HEK293 (cell line): ENCODE measurements around the gene ZRANB1.

ENCODE experiments used
- CTCF ChIA-PET: fragments of 350-600 bp; formaldehyde crosslinking; extraction: SDS; loops from one replicate; lab custom pipeline; 2021; ENCODE audit warnings: antibody characterized with exemption; lab: Yijun Ruan, JAX
- POLR2A ChIA-PET: fragments of 300-600 bp; formaldehyde crosslinking; extraction: SDS; loops from one replicate; lab custom pipeline; 2020; ENCODE audit warnings: antibody characterized with exemption, inconsistent platforms; lab: Yijun Ruan, JAX
- H3K27ac ChIP-seq: fragments of 200-500 bp; sonication (Bioruptor generic); 2 replicates; pipeline ENCODE4 v1.5.1; 2014; ENCODE audit warnings: low read depth, low read length, control low read depth, inconsistent platforms; ENCODE audit errors: extremely low read depth
- H3K36me3 ChIP-seq, 2 experiments: fragments of 200-500 bp in 1 of 2; sonication (Bioruptor generic) in 1 of 2; 1 replicate in 1 of 2; 2 replicates in 1 of 2; pipeline ENCODE4 v1.5.1; 2014 to 2017; ENCODE audit warnings: inconsistent platforms in 2 of 2, low read length in 2 of 2; ENCODE audit not compliant: control insufficient read depth in 2 of 2, insufficient read depth in 1 of 2
- H3K4me1 ChIP-seq: fragments of 200-500 bp; sonication (Bioruptor generic); 2 replicates; pipeline ENCODE4 v1.5.1; 2014; ENCODE audit warnings: mild to moderate bottlenecking, low read length, inconsistent platforms; ENCODE audit not compliant: control insufficient read depth, insufficient read depth
- H3K4me3 ChIP-seq: 2 replicates; pipeline ENCODE4 v1.5.1; 2011; ENCODE audit warnings: low read depth, mild to moderate bottlenecking, control low read depth, low read length, moderate library complexity
- H3K9me3 ChIP-seq: fragments of 200-500 bp; sonication (Bioruptor generic); 2 replicates; pipeline ENCODE4 v1.5.1; 2014; ENCODE audit warnings: low read depth, low read length, inconsistent platforms; ENCODE audit not compliant: control insufficient read depth, insufficient read depth
- EGR2 ChIP-seq: fragments of 450-650 bp; formaldehyde crosslinking; IDR thresholded peaks from 2 replicates; pipeline ENCODE4 v1.5.1; 2016; ENCODE audit warnings: low read depth, missing biosample characterization, missing genetic modification characterization
- FEZF1 ChIP-seq: fragments of 450-650 bp; formaldehyde crosslinking; IDR thresholded peaks from 2 replicates; pipeline ENCODE4 v1.5.1; 2016; ENCODE audit warnings: missing biosample characterization, missing genetic modification characterization
- GLI4 ChIP-seq: fragments of 450-650 bp; formaldehyde crosslinking; IDR thresholded peaks from 2 replicates; pipeline ENCODE4 v1.5.1; 2016; ENCODE audit warnings: missing biosample characterization, missing genetic modification characterization
- GLIS2 ChIP-seq: fragments of 450-650 bp; formaldehyde crosslinking; IDR thresholded peaks from 2 replicates; pipeline ENCODE4 v1.5.1; 2016; ENCODE audit warnings: missing biosample characterization, missing genetic modification characterization
- ZFP3 ChIP-seq: fragments of 450-650 bp; formaldehyde crosslinking; IDR thresholded peaks from 2 replicates; pipeline ENCODE4 v1.5.1; 2016; ENCODE audit warnings: low read depth, missing biosample characterization, missing genetic modification characterization
- ZNF214 ChIP-seq: fragments of 450-650 bp; formaldehyde crosslinking; IDR thresholded peaks from 2 replicates; pipeline ENCODE4 v1.5.1; 2017; ENCODE audit warnings: missing biosample characterization, mild to moderate bottlenecking, missing genetic modification characterization, borderline replicate concordance
- ZNF341 ChIP-seq: fragments of 450-650 bp; formaldehyde crosslinking; IDR thresholded peaks from 2 replicates; pipeline ENCODE4; 2016; ENCODE audit warnings: low read depth, missing biosample characterization, missing genetic modification characterization
- ZNF394 ChIP-seq: fragments of 450-650 bp; formaldehyde crosslinking; IDR thresholded peaks from 2 replicates; pipeline ENCODE4 v1.5.1; 2016; ENCODE audit warnings: missing biosample characterization, missing genetic modification characterization, mild to moderate bottlenecking, moderate library complexity, borderline replicate concordance
- ZNF544 ChIP-seq: fragments of 450-650 bp; formaldehyde crosslinking; IDR thresholded peaks from 2 replicates; pipeline ENCODE4 v1.5.0; 2017; ENCODE audit warnings: missing biosample characterization, missing genetic modification characterization
- ZNF549 ChIP-seq: fragments of 450-650 bp; IDR thresholded peaks from 2 replicates; pipeline ENCODE4 v1.5.1; 2018; ENCODE audit warnings: missing biosample characterization, missing genetic modification characterization, mild to moderate bottlenecking, inconsistent platforms, moderate library complexity
- ZNF585B ChIP-seq: fragments of 450-650 bp; formaldehyde crosslinking; IDR thresholded peaks from 2 replicates; pipeline ENCODE4 v1.5.1; 2016; ENCODE audit warnings: missing biosample characterization, missing genetic modification characterization
- TF ChIP-seq, protein P1 (sequence below): fragments of 450-650 bp; formaldehyde crosslinking; IDR thresholded peaks from 2 replicates; pipeline ENCODE4 v1.5.1; 2016; ENCODE audit warnings: missing biosample characterization, missing genetic modification characterization
- TF ChIP-seq, protein P2 (sequence below): fragments of 450-650 bp; formaldehyde crosslinking; IDR thresholded peaks from 2 replicates; pipeline ENCODE4 v1.5.0; 2017; ENCODE audit warnings: missing biosample characterization, missing genetic modification characterization, borderline replicate concordance
- TF ChIP-seq, protein P3 (sequence below): fragments of 450-650 bp; formaldehyde crosslinking; IDR thresholded peaks from 2 replicates; pipeline ENCODE4 v1.5.1; 2016; ENCODE audit warnings: missing biosample characterization, missing genetic modification characterization
- TF ChIP-seq, protein P4 (sequence below): fragments of 450-650 bp; formaldehyde crosslinking; IDR thresholded peaks from 2 replicates; pipeline ENCODE4 v1.5.1; 2016; ENCODE audit warnings: missing biosample characterization, missing genetic modification characterization
- TF ChIP-seq, protein P5 (sequence below): fragments of 450-650 bp; formaldehyde crosslinking; IDR thresholded peaks from 2 replicates; pipeline ENCODE4 v1.5.1; 2016; ENCODE audit warnings: missing biosample characterization, missing genetic modification characterization
- TF ChIP-seq, protein P6 (sequence below): fragments of 450-650 bp; formaldehyde crosslinking; IDR thresholded peaks from 2 replicates; pipeline ENCODE4 v1.5.1; 2016; ENCODE audit warnings: missing biosample characterization, missing genetic modification characterization

Gene ZRANB1

DNA sequence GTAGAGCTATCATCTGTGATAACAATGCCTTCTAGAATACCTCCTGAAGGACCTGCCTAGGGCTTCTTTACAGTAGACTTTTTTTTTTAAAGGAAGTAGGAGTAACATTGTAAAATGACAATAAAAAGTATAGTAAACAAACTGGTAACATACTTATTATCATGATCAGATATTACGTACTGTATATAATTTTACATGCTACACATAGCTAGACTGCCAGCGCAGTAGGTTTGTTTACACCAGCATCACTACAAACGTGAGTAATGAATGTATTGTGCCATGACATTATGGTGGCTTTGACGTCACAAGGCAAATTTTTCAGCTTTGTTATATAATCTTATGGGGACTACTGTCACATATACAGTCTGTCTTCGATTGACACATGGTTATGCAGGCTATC lies 15.4 kb upstream of the ZRANB1 start:
- Histone ChIP-seq H3K27ac (no peak overlapping the region), H3K4me3 (no peak overlapping the region), H3K36me3 (peaks cover 0 to 8% of the 10 kb centered on the region in 2 experiments; a peak in 2 of 3 replicates), H3K9me3 (no peaks in the 10 kb centered on the region), H3K4me1 (peaks cover 3% of the 10 kb centered on the region; the same call in 1 of the 2 replicates)
- CTCF ChIA-PET = no interaction called here
- TF ChIP-seq ZNF549 (tag by site-specific recombination) = no peak
- TF ChIP-seq, protein P1, sequence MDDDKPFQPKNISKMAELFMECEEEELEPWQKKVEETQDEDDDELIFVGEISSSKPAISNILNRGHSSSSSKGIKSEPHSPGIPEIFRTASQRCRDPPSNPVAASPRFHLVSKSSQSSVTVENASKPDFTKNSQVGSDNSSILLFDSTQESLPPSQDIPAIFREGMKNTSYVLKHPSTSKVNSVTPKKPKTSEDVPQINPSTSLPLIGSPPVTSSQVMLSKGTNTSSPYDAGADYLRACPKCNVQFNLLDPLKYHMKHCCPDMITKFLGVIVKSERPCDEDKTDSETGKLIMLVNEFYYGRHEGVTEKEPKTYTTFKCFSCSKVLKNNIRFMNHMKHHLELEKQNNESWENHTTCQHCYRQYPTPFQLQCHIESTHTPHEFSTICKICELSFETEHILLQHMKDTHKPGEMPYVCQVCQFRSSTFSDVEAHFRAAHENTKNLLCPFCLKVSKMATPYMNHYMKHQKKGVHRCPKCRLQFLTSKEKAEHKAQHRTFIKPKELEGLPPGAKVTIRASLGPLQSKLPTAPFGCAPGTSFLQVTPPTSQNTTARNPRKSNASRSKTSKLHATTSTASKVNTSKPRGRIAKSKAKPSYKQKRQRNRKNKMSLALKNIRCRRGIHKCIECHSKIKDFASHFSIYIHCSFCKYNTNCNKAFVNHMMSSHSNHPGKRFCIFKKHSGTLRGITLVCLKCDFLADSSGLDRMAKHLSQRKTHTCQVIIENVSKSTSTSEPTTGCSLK (tag by site-specific recombination) = no peak
- TF ChIP-seq, protein P2, sequence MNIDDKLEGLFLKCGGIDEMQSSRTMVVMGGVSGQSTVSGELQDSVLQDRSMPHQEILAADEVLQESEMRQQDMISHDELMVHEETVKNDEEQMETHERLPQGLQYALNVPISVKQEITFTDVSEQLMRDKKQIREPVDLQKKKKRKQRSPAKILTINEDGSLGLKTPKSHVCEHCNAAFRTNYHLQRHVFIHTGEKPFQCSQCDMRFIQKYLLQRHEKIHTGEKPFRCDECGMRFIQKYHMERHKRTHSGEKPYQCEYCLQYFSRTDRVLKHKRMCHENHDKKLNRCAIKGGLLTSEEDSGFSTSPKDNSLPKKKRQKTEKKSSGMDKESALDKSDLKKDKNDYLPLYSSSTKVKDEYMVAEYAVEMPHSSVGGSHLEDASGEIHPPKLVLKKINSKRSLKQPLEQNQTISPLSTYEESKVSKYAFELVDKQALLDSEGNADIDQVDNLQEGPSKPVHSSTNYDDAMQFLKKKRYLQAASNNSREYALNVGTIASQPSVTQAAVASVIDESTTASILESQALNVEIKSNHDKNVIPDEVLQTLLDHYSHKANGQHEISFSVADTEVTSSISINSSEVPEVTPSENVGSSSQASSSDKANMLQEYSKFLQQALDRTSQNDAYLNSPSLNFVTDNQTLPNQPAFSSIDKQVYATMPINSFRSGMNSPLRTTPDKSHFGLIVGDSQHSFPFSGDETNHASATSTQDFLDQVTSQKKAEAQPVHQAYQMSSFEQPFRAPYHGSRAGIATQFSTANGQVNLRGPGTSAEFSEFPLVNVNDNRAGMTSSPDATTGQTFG (tag by site-specific recombination) = no peak
- no peak for TF ChIP-seq FEZF1 (tag by site-specific recombination)
- TF ChIP-seq, protein P3, sequence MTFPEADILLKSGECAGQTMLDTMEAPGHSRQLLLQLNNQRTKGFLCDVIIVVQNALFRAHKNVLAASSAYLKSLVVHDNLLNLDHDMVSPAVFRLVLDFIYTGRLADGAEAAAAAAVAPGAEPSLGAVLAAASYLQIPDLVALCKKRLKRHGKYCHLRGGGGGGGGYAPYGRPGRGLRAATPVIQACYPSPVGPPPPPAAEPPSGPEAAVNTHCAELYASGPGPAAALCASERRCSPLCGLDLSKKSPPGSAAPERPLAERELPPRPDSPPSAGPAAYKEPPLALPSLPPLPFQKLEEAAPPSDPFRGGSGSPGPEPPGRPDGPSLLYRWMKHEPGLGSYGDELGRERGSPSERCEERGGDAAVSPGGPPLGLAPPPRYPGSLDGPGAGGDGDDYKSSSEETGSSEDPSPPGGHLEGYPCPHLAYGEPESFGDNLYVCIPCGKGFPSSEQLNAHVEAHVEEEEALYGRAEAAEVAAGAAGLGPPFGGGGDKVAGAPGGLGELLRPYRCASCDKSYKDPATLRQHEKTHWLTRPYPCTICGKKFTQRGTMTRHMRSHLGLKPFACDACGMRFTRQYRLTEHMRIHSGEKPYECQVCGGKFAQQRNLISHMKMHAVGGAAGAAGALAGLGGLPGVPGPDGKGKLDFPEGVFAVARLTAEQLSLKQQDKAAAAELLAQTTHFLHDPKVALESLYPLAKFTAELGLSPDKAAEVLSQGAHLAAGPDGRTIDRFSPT (tag by site-specific recombination) = no peak
- no peak for TF ChIP-seq EGR2 (tag by site-specific recombination)
- no peak for TF ChIP-seq ZNF394 (tag by site-specific recombination)
- no peak for TF ChIP-seq ZNF341 (tag by site-specific recombination)
- no peak for TF ChIP-seq ZNF544 (tag by site-specific recombination)
- TF ChIP-seq, protein P4, sequence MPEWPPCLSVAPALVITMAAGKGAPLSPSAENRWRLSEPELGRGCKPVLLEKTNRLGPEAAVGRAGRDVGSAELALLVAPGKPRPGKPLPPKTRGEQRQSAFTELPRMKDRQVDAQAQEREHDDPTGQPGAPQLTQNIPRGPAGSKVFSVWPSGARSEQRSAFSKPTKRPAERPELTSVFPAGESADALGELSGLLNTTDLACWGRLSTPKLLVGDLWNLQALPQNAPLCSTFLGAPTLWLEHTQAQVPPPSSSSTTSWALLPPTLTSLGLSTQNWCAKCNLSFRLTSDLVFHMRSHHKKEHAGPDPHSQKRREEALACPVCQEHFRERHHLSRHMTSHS (tag by site-specific recombination) = no peak
- no peak for TF ChIP-seq GLIS2 (tag by site-specific recombination)
- TF ChIP-seq ZNF585B = no peak
- no peak for TF ChIP-seq ZNF214 (tag by site-specific recombination)
- no peak for TF ChIP-seq ZFP3 (tag by site-specific recombination)
- TF ChIP-seq, protein P5, sequence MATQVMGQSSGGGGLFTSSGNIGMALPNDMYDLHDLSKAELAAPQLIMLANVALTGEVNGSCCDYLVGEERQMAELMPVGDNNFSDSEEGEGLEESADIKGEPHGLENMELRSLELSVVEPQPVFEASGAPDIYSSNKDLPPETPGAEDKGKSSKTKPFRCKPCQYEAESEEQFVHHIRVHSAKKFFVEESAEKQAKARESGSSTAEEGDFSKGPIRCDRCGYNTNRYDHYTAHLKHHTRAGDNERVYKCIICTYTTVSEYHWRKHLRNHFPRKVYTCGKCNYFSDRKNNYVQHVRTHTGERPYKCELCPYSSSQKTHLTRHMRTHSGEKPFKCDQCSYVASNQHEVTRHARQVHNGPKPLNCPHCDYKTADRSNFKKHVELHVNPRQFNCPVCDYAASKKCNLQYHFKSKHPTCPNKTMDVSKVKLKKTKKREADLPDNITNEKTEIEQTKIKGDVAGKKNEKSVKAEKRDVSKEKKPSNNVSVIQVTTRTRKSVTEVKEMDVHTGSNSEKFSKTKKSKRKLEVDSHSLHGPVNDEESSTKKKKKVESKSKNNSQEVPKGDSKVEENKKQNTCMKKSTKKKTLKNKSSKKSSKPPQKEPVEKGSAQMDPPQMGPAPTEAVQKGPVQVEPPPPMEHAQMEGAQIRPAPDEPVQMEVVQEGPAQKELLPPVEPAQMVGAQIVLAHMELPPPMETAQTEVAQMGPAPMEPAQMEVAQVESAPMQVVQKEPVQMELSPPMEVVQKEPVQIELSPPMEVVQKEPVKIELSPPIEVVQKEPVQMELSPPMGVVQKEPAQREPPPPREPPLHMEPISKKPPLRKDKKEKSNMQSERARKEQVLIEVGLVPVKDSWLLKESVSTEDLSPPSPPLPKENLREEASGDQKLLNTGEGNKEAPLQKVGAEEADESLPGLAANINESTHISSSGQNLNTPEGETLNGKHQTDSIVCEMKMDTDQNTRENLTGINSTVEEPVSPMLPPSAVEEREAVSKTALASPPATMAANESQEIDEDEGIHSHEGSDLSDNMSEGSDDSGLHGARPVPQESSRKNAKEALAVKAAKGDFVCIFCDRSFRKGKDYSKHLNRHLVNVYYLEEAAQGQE (tag by site-specific recombination) = no peak
- TF ChIP-seq GLI4 = no peak
- TF ChIP-seq, protein P6, sequence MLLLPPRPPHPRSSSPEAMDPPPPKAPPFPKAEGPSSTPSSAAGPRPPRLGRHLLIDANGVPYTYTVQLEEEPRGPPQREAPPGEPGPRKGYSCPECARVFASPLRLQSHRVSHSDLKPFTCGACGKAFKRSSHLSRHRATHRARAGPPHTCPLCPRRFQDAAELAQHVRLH (tag by site-specific recombination) = no peak
- POLR2A ChIA-PET = interaction anchor here (1.3 kb wide), 1 partner anchor 10 kb away, joined by 5 read pairs; no protein-coding TSS in a partner anchor
